Left ventricle myocardium inferior (tissue), 1 donor: ENCODE results near the gene MITF. TPM values are rescaled to one million over a fixed set of nuclear protein-coding genes. Genes with fewer than 3 reads are reported as not detected.

Source experiments
- DNase-seq: peaks from one replicate; pipeline ENCODE4 v3.0.0-alpha.2; 2020
- H3K27ac ChIP-seq: fragments of 200-600 bp; replicated peaks from 2 replicates; pipeline ENCODE4 v1.8.0; 2021
- H3K27me3 ChIP-seq: fragments of 200-600 bp; 2 replicates; pipeline ENCODE4 v1.8.0; 2021; ENCODE audit warnings: low read depth
- H3K36me3 ChIP-seq: fragments of 200-600 bp; 2 replicates; pipeline ENCODE4 v1.8.0; 2021
- H3K4me1 ChIP-seq: fragments of 200-600 bp; 2 replicates; pipeline ENCODE4 v1.8.0; 2021
- H3K4me3 ChIP-seq: fragments of 200-600 bp; 2 replicates; pipeline ENCODE4 v1.8.0; 2021; ENCODE audit warnings: mild to moderate bottlenecking, moderate library complexity
- H3K9me3 ChIP-seq: fragments of 200-600 bp; replicated peaks from 2 replicates; pipeline ENCODE4 v1.8.0; 2021
- intact Hi-C: fragments of 100-400 bp; cut with micrococcal nuclease; formaldehyde crosslinking; loops from one replicate; pipeline ENCODE4 v1.11.0; 2022
- total RNA-seq: library from RNA; stranded (reverse); fragmentation: NEBNext Ultra II Directional; extraction: Animal tissue kit (Norgen Biotek cat#: 25700); gene quantifications from one replicate; pipeline ENCODE4 v1.2.1, GENCODE V29; 2021
- TF ChIP-seq, protein P1 (sequence below): fragments of 200-600 bp; IDR thresholded peaks from 2 replicates; pipeline ENCODE4 v1.8.0; 2021; ENCODE audit warnings: antibody characterized with exemption, mild to moderate bottlenecking, borderline replicate concordance
- donor health status: DM: no; HTN: yes; CAD: no; lungs with severe emphysema.

MITF gene
- total RNA-seq, 1 donor from 2014 or later: 81.9 TPM

- H3K4me1 ChIP-seq: peaks cover 36% of the 10 kb centered on the region
Observed at GRCh38 chr3:69828817-69829216, 89.6 kb downstream of the MITF start.

DNA sequence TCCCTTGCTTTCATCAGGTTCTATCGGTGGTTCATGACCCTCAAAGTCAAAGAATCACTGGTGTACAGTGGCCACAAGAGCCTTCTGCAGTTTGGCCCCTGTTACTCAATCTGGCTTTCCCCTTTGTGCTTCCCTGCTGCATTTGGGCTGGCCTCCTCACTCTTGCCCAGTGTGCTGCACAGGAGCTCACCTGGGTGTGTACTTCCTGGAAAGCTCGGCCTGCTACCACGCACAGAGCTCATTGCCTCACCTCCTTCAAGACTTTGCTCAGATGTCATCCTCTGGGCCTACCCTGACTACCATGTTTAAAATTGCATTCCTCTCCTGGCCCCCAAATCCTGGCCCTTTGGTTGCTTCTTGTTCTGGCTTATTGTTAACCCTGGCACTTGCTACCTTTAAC is 90.9 kb downstream of the MITF start:
- Histone ChIP-seq H3K4me1 (peaks cover 24% of the 10 kb centered on the region), H3K27ac (no peak overlapping the region), H3K36me3 (no peaks in the 10 kb centered on the region), H3K4me3 (no peak overlapping the region), H3K27me3 (no peaks in the 10 kb centered on the region), H3K9me3 (peaks cover 16% of the 10 kb centered on the region)
- TF ChIP-seq, protein P1, sequence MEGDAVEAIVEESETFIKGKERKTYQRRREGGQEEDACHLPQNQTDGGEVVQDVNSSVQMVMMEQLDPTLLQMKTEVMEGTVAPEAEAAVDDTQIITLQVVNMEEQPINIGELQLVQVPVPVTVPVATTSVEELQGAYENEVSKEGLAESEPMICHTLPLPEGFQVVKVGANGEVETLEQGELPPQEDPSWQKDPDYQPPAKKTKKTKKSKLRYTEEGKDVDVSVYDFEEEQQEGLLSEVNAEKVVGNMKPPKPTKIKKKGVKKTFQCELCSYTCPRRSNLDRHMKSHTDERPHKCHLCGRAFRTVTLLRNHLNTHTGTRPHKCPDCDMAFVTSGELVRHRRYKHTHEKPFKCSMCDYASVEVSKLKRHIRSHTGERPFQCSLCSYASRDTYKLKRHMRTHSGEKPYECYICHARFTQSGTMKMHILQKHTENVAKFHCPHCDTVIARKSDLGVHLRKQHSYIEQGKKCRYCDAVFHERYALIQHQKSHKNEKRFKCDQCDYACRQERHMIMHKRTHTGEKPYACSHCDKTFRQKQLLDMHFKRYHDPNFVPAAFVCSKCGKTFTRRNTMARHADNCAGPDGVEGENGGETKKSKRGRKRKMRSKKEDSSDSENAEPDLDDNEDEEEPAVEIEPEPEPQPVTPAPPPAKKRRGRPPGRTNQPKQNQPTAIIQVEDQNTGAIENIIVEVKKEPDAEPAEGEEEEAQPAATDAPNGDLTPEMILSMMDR: no peak
- no peak for DNase-seq
- intact Hi-C loops: no loop called here

More at GRCh38 chr3:69828817-69829216, 89.6 kb downstream of the MITF start:
- Histone ChIP-seq H3K9me3 (peaks cover 8% of the 10 kb centered on the region), H3K36me3 (no peaks in the 10 kb centered on the region), H3K27ac (no peak overlapping the region), H3K4me3 (no peak overlapping the region), H3K27me3 (no peaks in the 10 kb centered on the region)
- TF ChIP-seq, protein P1: no peak
- DNase-seq: no peak
- intact Hi-C loops: no loop called here

- peaks cover 25% of the 10 kb centered on the region for H3K9me3 ChIP-seq
- H3K27ac ChIP-seq: no peak overlapping the region
- peaks cover 26% of the 10 kb centered on the region for H3K4me1 ChIP-seq
- no peak overlapping the region for H3K4me3 ChIP-seq
- intact Hi-C loops: no loop called here
- TF ChIP-seq, protein P1: no peak
- no peaks in the 10 kb centered on the region for H3K36me3 ChIP-seq
- no peak for DNase-seq
- no peaks in the 10 kb centered on the region for H3K27me3 ChIP-seq
Observed at GRCh38 chr3:69831737-69832136, 92.5 kb downstream of the MITF start.

DNA sequence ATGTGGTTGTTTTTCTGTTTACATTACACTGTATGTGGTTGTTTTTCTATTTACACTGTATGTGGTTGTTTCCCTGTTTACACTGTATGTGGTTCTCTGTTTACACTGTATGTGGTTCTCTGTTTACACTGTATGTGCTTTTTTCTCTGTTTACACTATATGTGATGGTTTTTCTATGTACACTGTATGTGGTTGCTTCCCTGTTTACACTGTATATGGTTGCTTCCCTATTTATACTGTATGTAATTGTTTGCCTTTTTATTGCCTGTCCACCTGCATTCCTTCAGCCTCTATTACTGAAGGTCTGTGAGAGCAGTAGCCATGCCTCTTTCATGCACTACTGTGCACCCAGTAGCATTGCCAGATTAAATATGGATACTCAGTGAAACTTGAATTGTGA is 94.3 kb downstream of the MITF start:
- no peaks in the 10 kb centered on the region for H3K27me3 ChIP-seq
- H3K4me1 ChIP-seq: peaks cover 44% of the 10 kb centered on the region
- no peaks in the 10 kb centered on the region for H3K36me3 ChIP-seq
- no peak overlapping the region for H3K4me3 ChIP-seq
- TF ChIP-seq, protein P1: no peak
- no peak overlapping the region for H3K27ac ChIP-seq
- intact Hi-C loops: no loop called here
- peaks cover 17% of the 10 kb centered on the region for H3K9me3 ChIP-seq
- no peak for DNase-seq

DNA sequence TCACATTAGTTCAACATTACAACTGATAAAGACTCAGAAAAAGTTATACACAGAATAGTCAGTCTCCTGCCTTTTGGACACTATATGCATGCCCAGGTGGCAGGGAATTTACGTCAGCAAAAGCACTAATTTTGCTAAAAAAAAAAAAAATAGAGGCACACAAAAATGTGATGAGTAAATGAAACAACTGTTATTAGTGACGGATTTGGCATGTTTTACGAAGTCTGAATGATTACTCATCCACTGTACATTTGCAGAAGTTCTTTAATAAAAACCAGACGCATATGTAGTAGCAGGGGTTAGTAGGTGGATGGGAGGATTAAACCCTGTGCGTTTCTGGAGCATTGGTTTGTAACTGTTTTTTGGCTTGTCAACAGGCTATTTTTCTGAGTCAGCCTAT is 99.0 kb downstream of the MITF start:
- H3K27ac ChIP-seq: no peak overlapping the region
- peaks cover 17% of the 10 kb centered on the region for H3K9me3 ChIP-seq
- intact Hi-C loops: no loop called here
- no peak for DNase-seq
- H3K36me3 ChIP-seq: no peaks in the 10 kb centered on the region
- H3K4me3 ChIP-seq: no peak overlapping the region
- TF ChIP-seq, protein P1: no peak
- peaks cover 65% of the 10 kb centered on the region for H3K4me1 ChIP-seq
- no peaks in the 10 kb centered on the region for H3K27me3 ChIP-seq
